Glutamatergic neuron (in vitro differentiated cells): ENCODE data around the gene SLC11A1. TPM values are rescaled to one million over a fixed set of nuclear protein-coding genes. Genes with fewer than 3 reads are reported as not detected.

Experiments
- DNase-seq: peaks from one replicate; pipeline ENCODE4 v3.0.0; 2022
- H3K27ac Mint-ChIP-seq: one replicate; pipeline ENCODE4 v1.8.0; 2020; ENCODE audit warnings: mild to moderate bottlenecking, mixed read lengths, inconsistent platforms; ENCODE audit not compliant: unreplicated experiment
- H3K27me3 Mint-ChIP-seq: one replicate; pipeline ENCODE4 v1.8.0; 2020; ENCODE audit warnings: mild to moderate bottlenecking, moderate library complexity, mixed read lengths, inconsistent platforms; ENCODE audit not compliant: unreplicated experiment
- H3K36me3 Mint-ChIP-seq: one replicate; pipeline ENCODE4 v1.8.0; 2020; ENCODE audit warnings: mild to moderate bottlenecking, mixed read lengths, inconsistent platforms; ENCODE audit not compliant: unreplicated experiment
- H3K4me1 Mint-ChIP-seq: one replicate; pipeline ENCODE4 v1.8.0; 2020; ENCODE audit warnings: mild to moderate bottlenecking, low read depth, mixed read lengths, inconsistent platforms; ENCODE audit not compliant: unreplicated experiment
- H3K4me3 Mint-ChIP-seq: one replicate; pipeline ENCODE4 v1.8.0; 2020; ENCODE audit warnings: mild to moderate bottlenecking, mixed read lengths, inconsistent platforms; ENCODE audit not compliant: unreplicated experiment
- H3K9me3 Mint-ChIP-seq: one replicate; pipeline ENCODE4 v1.8.0; 2020; ENCODE audit warnings: mild to moderate bottlenecking, moderate library complexity, mixed read lengths, inconsistent platforms; ENCODE audit not compliant: unreplicated experiment
- CTCF ChIP-seq: fragments of 200-600 bp; sonication (generic); IDR thresholded peaks from one replicate; pipeline ENCODE4 v1.5.0; 2021; ENCODE audit not compliant: partially characterized antibody, unreplicated experiment
- total RNA-seq: library from RNA; stranded (reverse); fragmentation: NEBNext Ultra II Directional; extraction: Animal tissue kit (Norgen Biotek cat#: 25700); gene quantifications from one replicate; pipeline ENCODE4 v1.2.1, GENCODE V29; 2021; ENCODE audit not compliant: unreplicated experiment

SLC11A1 gene
- total RNA-seq, 1 donor from 2014 or later, result not detected

GRCh38 chr2:218435003-218435982, 53.2 kb downstream of the SLC11A1 start:
- Mint-ChIP-seq H3K9me3 (peaks cover 2% of the 10 kb centered on the region), H3K4me3 (no peak overlapping the region), H3K27me3 (no peaks in the 10 kb centered on the region), H3K27ac (no peak overlapping the region), H3K4me1 (no peaks in the 10 kb centered on the region), H3K36me3 (peaks cover 2% of the 10 kb centered on the region)
- DNase-seq, result no peak
- no peak for TF ChIP-seq CTCF

GRCh38 chr2:218436992-218437391, 54.9 kb downstream of the SLC11A1 start:
- no peaks in the 10 kb centered on the region for H3K36me3 Mint-ChIP-seq
- no peak overlapping the region for H3K27ac Mint-ChIP-seq
- H3K4me1 Mint-ChIP-seq, result no peaks in the 10 kb centered on the region
- no peak for TF ChIP-seq CTCF
- DNase-seq, result no peak
- no peaks in the 10 kb centered on the region for H3K27me3 Mint-ChIP-seq
- no peak overlapping the region for H3K4me3 Mint-ChIP-seq
- H3K9me3 Mint-ChIP-seq, result peaks cover 3% of the 10 kb centered on the region

- H3K9me3 Mint-ChIP-seq, result peaks cover 3% of the 10 kb centered on the region
- H3K4me3 Mint-ChIP-seq, result no peak overlapping the region
- no peak for DNase-seq
- H3K36me3 Mint-ChIP-seq, result no peaks in the 10 kb centered on the region
- H3K27me3 Mint-ChIP-seq, result no peaks in the 10 kb centered on the region
- no peak for TF ChIP-seq CTCF
- no peak overlapping the region for H3K27ac Mint-ChIP-seq
- no peaks in the 10 kb centered on the region for H3K4me1 Mint-ChIP-seq
Measured at GRCh38 chr2:218437969-218438368, 55.9 kb downstream of the SLC11A1 start.

GRCh38 chr2:218438596-218438995, 56.5 kb downstream of the SLC11A1 start:
- no peak overlapping the region for H3K27ac Mint-ChIP-seq
- H3K4me3 Mint-ChIP-seq, result no peak overlapping the region
- no peaks in the 10 kb centered on the region for H3K4me1 Mint-ChIP-seq
- H3K9me3 Mint-ChIP-seq, result peaks cover 3% of the 10 kb centered on the region
- no peak for DNase-seq
- H3K36me3 Mint-ChIP-seq, result no peaks in the 10 kb centered on the region
- no peaks in the 10 kb centered on the region for H3K27me3 Mint-ChIP-seq
- TF ChIP-seq CTCF, result no peak
